NCI-H128 (cell line): ENCODE results near the gene KIAA1671.

Experiments
- DNase-seq: peaks from one replicate; lab custom pipeline; 2025; ENCODE audit not compliant: unreplicated experiment; lab: John Stamatoyannopoulos, UW

The KIAA1671 gene

DNA sequence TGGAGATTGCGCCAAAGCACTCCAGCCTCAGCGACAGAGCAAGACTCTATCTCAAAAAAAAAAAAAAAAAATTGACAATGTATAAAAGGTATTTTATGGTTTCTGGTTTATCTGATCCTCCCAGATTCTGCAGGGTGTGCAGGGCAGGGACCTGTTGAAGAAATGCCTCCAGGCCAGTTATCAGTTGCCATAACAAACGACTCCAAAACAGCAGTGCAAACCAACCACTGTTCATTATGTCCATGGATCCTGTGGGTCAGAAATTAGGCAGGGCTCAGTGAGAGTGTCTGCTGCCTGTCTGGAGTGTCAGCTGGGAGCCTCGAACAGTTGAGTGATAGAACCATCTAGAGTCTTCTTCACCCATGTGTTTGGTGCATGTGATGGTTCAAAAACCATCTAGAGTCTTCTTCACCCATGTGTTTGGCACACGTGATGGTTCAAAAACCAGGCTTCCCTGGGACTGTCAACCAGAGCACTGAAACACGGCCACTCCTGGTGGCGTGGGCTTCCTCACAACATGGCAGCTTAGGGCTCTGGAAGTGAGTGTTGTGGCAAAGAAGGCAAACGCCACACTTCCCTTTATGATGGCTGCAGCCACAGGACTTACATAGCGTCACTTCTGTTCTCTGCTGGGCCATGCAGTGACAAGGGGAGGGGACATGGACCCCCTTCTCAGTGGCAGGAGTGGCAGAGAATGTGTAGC lies 132.0 kb downstream of the KIAA1671 start:
- no peak for DNase-seq

DNA sequence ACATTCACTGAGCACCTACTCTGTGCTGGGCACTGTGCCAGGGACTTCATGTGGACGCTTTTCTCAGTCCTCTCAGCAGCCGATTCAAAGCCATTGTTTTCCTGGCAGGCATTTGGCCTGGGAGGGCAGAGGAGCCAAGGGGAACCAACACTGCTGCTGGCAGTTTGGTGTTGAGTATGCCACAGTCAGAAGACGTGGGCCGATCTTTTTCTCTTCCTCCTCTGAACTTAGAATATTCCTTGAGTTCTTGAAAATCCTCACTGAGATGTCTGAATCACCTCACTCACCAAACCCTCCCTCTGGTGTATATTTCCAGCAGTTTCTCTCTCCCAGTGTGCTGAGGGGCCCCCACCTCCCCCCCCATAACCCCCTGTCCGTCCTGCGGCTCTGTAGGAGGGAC lies 132.6 kb downstream of the KIAA1671 start:
- no peak for DNase-seq

DNA sequence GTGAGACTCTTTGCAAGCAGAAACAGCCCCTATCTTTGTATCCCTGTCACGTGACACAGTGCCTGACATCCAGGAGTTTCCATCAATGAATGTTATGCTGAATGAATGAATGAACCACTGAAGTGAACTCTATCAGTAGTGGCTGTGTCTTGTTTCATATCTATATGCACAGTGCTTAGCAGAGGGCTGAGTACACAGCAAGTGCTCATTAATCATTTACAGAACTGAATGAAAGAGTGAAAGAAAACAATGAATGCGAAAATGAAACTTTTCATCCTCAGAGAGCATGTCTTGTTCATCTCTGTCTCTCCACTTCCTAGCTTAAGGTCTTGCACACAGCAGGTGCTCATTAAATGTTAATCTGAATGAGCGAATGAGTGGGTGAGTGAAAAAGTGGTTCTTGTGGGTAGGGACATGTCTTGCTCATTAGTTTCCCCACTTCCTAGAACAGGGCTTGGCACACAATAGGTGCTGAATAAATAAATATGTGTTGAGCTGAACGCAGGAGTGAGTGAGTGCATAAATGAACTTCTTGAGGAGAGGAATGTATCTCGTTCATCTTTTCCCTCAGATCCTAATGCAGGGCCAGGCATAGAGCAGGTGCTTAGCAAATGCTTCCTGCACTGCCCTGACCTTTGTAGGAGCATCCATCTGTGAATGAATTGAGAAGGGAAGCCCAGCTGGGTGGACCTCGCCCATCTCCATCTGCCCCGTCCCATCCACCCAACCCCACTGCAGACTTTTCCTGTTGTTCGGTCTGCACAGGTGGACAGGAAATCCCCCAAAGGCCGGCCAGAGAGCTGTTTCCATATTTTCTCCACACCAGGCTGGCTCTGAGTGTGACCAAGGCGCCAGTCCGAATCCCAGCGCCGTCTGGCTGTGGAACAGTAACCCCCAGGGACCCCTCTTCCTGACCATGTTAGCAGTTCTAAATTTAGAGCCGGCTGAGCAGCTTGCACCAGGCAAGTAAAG lies 133.7 kb downstream of the KIAA1671 start:
- DNase-seq: no peak

DNA sequence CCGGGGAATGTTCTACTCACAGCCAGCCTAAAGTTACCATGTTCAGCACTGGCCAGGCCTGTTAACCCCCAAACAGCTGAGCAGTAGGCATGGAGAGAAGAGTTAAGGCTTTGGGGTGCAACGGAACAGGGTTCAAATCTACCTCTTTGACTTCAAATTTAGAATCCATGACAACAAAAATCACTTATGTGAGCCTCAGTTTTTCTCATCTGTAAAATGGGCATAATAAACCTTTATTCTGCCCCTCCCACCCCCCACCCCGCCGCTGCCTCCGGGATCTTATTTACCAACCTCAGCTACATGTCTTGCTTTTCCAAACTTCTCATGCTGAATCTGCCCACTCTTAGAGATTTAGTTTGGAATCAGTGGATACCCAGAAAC lies 134.4 kb downstream of the KIAA1671 start:
- no peak for DNase-seq

DNA sequence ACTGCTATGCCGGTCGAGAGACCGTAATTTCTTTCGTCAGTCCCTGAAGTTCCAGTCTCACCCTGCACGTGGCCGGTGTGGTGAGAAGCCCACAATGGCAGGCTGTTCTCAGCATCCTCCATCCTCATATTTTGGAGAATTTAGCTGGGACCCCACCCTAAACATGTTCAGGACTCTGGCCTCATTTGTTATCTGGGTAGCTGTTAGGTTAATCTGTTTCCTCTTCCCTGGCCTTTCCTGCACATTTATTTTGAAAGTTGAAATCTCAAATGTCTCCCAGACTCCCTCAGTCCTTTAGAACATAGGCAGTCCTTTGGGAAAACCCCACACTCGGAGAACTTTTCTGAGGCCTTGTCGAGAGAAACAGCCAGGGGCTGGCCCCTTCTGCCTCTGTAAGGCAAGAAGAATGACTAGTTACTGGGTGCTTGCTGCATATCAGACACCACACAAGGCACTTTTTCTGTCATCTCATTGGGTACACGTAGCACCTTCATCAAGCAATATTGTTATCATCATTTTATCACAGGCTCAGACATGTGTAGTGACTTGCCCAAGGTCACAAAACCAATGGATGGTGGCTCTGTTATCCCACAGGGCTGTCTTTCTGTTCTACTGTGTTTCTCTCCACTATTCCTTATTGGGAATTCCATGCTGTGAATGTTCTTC lies 137.8 kb downstream of the KIAA1671 start:
- DNase-seq: no peak

DNA sequence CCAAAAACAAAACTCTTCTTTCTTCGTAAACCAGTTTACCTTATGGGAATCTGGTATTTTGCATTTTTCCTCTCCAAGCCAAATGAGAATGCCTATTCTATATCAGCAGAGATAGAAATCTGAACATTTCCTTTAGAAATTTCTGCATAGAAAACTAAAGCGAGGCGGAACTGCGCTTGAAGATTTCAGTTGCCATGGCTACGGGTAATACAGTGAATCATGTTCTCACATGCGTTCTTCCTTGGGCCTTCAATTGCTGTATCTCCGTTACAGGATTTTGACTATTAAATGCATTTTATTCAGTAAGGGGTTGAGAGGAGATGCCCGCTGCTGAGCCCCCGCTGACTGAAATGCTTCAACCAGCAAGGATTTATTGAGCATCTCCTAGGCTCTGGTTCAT lies 138.9 kb downstream of the KIAA1671 start:
- no peak for DNase-seq

DNA sequence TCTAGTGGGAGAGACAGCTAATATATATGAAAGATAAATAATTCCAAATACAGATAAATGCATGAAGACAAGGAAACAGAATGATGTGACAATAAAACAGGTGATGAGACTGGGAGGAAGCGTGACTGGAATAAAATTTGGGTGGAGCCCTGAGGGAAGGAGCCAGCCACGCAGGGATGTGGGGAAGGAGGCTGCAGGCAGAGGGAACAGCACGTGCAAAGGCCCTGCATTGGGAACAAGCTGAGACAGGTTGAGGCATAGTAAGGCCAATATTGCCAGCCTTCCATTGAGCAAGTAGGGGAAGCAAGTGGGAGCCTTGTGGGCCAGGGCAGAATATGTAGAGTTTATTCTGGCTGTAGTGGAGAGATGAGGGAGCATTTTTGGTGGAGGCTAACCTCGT lies 139.6 kb downstream of the KIAA1671 start:
- DNase-seq: no peak

DNA sequence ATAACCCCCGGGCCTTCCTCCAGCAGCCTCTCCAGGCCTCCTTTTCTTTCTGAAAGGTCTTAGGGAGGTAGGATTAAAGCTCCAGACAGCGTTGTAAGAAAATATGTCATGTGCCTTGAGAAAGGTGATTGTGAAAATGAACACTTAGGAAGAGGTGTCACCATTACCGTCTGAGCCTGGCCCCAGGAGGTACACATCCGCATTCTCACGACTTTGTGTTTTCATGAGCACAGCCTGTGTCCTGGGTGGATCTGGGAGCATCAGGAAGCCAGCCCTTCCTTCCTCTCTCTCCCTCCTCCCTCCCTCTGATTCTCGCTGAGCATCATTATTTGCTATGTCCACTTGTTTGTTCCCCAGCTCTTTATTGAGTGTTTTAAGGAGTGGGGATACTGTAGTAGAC lies 142.1 kb downstream of the KIAA1671 start:
- DNase-seq: no peak

DNA sequence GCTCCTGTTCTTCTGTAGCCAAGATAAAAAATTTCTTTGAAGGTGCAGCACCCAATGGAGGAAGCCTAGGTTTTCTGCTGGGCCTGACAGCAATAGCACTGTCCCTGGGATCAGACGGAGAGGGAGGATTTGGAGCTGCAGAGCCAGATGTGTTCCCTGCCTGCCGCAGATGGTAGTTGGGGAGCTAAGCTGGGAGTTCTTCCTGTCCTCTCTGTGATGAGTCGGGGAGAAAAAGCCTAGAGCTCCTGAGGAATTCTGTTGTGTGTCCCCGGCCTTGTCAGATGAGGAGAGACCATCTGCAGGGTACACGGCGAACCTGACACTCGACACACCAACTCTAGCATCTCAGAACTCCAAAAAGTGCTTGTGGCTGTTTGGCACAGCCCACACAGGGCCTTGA lies 143.4 kb downstream of the KIAA1671 start:
- DNase-seq: no peak

DNA sequence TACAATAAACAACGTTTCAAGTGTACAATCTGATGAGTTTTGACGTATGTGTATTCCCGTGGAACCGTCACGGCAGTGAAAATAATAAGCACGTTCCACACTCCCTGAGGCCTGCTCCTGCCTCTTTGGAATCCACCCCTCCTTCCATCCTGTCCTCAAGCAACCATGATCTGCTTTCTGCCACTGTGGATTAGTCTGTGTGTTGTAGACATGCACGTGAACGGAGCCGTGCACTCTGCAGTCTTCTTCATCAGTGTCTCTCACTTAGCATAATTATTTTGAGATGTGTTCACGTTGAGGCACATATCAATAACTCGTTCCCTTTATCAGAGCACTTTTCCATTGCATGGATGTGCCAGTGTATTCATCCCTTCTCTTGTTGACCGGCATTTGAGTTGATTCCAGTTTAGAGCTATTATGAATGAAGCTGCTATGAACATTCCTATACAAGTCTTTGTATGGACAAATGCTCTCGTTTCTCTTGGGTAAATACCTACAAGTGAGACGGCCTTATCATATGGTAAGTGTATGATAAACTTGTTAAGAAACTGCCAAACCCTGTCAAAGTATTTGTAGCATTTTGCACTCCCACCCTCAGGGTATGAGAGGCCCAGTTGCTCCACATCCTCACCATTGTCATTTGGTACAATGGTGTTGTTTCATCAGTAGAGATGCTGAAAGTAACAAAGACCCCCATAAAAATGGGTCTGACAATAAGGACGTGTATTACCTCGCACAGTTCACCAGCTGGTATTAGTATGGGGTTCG lies 144.3 kb downstream of the KIAA1671 start:
- no peak for DNase-seq

DNA sequence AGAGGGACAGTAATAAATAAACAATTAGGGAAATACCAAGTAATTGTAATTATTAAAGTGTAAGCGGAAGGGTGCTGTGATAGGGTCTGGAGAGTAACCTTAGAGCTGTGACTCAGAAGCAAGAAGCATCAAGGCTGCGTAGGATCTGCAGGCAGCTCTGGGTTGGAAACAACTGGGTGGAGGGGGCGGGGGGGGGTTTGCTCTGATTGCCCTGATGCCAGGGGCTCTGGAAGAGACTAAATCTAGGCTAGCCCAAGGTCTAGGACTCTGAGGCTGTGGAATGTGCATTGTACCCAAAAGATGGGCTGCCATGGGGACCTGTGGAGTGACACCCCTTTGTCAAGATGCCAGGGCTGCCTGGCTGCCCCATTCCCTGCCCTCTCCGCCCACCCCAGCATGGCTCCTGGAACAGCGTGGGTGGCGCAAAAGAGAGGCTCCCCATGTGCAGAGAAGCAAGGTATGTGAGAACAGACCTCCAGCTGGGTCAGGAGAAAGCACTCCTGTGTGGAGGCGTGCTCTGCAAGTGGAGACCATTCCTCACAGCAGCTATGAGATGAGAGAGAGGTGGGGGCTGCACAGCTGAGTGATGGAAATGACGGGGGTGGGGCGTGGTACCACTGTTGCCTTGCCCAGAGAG lies 146.0 kb downstream of the KIAA1671 start:
- DNase-seq: no peak

DNA sequence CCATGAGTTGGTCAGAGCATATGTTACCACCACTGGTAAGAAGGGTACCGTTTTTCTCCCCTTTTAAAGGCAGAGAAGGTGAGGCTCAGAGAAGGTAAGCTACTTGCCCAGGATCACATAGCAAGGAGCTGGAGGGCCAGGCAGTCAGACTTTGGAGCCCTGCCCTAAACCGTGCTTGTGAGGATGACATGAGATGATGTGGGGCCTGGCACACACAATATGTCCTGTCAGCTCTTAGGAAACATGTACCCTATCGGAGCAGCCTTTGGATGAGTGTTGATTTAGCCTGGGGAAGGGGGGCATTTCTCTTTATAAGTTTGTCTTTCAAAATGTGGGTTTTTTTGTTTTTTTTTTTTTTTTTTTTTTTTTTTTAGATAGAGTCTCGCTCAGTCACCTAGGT lies 146.7 kb downstream of the KIAA1671 start:
- DNase-seq: no peak

DNA sequence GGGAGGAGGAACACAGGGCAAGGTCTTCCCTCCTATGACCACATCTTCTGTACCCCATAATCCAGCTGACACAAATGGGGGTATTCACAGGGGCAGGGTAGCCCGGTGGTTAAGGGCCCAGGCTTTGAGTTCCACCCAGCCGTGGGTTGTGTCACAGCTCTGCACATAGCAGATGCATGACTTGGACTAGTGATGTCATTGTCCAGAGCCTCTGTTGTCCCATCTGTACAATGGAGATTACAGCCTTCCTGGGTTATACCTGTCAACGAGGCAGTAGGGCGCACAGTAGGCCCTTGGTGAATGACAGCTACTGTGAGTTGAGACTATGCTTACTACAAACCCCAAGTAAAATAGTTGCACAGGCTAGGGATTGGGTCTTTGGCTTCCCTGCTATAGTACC lies 147.9 kb downstream of the KIAA1671 start:
- no peak for DNase-seq

DNA sequence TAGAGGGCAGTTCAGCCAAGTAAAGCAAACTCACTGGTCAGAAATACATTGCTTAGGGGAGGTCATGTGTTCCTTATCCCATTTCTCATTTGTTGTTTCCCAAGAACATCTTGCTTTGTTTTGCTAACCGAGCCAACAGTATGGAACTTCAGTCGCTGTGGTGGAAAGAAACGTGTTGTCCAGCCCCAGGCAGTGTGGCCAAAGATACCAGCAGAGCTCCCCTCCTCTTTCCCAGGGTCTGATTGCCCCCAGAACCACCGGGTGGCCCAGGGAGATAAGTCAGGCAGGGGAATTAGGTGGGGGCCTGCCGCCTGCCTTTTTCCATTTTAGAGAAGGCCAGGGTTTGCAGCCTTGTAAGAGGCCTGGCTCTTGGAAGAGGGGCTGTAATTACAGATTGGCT lies 148.4 kb downstream of the KIAA1671 start:
- DNase-seq: no peak

DNA sequence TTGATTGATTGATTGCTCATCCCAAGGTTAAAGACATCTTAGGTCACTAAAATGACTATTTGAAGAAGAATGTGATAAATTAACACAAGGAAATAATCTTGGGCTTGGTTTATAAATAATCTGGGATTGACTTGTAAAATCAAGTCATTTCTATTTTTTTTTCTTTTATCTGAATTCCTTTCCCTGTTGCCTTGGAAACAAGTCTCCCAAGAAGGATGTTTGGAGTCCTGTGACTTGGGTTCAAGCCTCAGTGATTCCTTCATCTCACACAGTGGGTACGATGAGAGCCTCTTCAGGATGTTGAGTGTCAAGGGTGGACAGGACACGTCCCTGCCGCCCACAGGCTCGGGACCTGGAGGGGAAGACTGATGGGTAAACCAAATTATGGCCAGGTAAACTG lies 149.0 kb downstream of the KIAA1671 start:
- no peak for DNase-seq

DNA sequence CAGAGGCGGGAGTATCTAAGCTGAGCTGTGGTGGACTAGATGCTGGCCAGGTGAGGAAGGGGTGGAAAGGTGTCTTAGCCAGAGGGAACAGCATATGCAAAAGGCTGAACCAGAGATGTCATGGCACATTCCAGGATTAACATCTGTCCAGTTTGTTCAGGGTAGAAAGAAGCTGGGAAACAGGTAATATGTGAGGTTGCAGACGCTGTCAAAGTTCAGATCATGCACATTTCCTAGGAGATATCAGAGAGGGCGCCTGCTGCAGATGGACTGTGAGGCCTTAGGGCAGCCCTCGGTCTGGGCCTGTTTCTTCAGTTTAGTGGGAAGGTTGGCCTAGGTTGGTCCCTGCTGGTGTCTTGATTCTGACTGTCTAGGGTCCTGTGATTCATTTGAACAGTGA lies 149.5 kb downstream of the KIAA1671 start:
- no peak for DNase-seq

DNA sequence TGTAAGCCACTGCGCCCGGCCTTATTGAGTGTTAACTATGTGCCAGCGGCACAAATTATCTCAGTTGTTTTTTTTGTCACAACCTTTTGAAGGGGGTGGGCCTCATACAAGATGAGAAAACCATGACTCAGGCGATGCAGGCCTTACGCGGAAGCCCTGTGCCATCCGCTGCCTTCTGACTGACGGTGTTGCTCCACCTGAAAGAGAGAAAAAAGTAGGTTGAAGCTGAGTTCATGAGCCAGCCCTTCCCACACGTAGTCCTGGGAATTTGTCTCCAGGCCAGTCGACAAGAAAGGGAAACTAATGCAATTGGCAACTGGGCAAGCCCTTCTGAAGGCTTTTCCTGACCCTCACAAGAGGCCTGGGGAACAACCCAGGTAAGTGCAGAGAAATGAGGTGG lies 150.2 kb downstream of the KIAA1671 start:
- no peak for DNase-seq

DNA sequence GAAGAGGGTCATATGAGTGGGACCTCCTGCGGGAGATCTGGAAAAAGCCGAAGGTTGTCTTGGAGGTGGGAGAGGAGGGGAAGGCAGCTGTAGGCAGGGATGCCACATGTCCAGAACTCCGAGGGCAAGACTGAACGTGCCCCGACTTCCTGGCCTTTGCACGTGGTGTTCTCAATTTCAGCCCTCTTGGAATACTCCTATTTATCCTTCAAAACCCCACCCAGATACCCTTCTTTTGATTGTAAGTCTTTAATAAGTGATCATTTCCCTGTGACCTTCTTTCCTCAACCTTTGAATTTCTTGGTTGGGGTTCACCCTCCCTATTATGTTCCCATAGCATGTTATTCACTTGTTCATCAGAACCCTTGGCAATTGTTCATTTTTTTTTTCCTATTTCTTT lies 151.9 kb downstream of the KIAA1671 start:
- no peak for DNase-seq

DNA sequence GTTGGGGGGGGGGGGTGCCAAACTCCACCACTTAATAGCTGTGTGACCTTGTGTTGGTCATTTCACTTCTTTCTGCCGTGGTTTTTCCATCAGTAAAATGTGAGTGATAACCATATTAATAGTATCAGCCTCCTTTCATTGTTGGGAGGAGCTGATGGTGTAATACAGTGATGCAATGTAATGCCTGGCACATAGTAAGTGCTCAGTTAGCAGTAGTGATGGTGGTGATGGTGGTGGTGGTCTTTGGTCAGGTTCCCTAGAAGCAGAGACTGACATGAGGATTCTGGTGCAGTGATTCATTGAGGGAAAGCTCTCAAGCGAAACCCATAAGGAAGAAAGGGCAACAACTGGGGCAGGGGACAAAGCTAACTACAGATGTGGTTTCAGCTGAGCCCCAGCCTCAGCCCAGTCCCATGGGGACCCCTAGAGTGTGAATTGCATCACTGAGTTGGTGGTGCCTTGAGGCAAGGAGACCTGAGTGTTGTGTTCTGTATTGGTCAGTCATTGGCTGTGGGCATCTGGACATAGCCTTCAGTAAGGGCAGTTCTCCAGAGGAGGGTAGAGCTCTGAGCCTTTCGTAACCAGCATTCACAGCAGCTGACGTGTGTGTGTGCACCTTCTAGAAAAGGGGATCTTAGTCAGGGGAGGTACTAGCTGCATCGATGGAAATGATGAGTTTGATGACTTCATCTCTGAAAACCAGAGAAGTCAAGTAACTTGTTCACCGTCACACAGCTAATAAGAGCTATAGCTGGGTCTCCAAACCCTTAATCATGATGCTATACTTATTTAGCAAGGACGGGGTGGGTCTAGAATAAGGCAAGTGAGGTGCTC lies 153.5 kb downstream of the KIAA1671 start:
- DNase-seq: no peak
